IMR-90 (cell line): ENCODE data around the gene PDE8B.

Experiments
- CEBPB ChIP-seq: IDR thresholded peaks from 2 replicates; pipeline ENCODE4 v1.6.1; 2012; ENCODE audit warnings: low read depth, low read length, improper control_type of control experiment
- CHD1 ChIP-seq: IDR thresholded peaks from 2 replicates; pipeline ENCODE4 v1.6.1; 2012; ENCODE audit warnings: low read depth, low read length, improper control_type of control experiment
- ELK1 ChIP-seq: fragments of 150-350 bp; IDR thresholded peaks from 2 replicates; pipeline ENCODE4 v1.6.1; 2016; ENCODE audit warnings: low read depth, mild to moderate bottlenecking, low read length, moderate library complexity, borderline replicate concordance
- MAFK ChIP-seq: IDR thresholded peaks from 2 replicates; pipeline ENCODE4 v1.6.1; 2012; ENCODE audit warnings: low read depth, low read length, improper control_type of control experiment
- MAZ ChIP-seq: IDR thresholded peaks from 2 replicates; pipeline ENCODE4 v1.6.1; 2012; ENCODE audit warnings: low read depth, mild to moderate bottlenecking, low read length, improper control_type of control experiment, moderate library complexity, borderline replicate concordance
- MXI1 ChIP-seq: IDR thresholded peaks from 2 replicates; pipeline ENCODE4 v1.6.1; 2012; ENCODE audit warnings: low read depth, mild to moderate bottlenecking, low read length, moderate library complexity, borderline replicate concordance
- POLR2A ChIP-seq: IDR thresholded peaks from 2 replicates; pipeline ENCODE4 v1.6.1; 2012; ENCODE audit warnings: mild to moderate bottlenecking, low read depth, low read length
- RAD21 ChIP-seq: IDR thresholded peaks from 2 replicates; pipeline ENCODE4 v1.6.1; 2012; ENCODE audit warnings: low read length, improper control_type of control experiment
- RCOR1 ChIP-seq: IDR thresholded peaks from 2 replicates; pipeline ENCODE4 v1.6.1; 2012; ENCODE audit warnings: mild to moderate bottlenecking, low read length, improper control_type of control experiment; ENCODE audit not compliant: insufficient replicate concordance
- RFX5 ChIP-seq: IDR thresholded peaks from 2 replicates; pipeline ENCODE4 v1.8.0; 2012; ENCODE audit warnings: low read depth, mild to moderate bottlenecking, low read length, moderate library complexity
- SMC3 ChIP-seq: fragments of 150-350 bp; IDR thresholded peaks from 2 replicates; pipeline ENCODE4 v1.6.1; 2016; ENCODE audit warnings: low read depth, mild to moderate bottlenecking, antibody characterized with exemption, low read length, moderate library complexity
- TF ChIP-seq, protein P1 (sequence below): conservative IDR thresholded peaks from 2 replicates; pipeline ENCODE4 v1.5.1; 2012; ENCODE audit warnings: mild to moderate bottlenecking, low read depth, low read length, improper control_type of control experiment
- TF ChIP-seq, protein P2 (sequence below): fragments of 150-350 bp; IDR thresholded peaks from 2 replicates; pipeline ENCODE4 v1.6.1; 2017; ENCODE audit warnings: mild to moderate bottlenecking, antibody characterized with exemption, low read length, low read depth

DNA sequence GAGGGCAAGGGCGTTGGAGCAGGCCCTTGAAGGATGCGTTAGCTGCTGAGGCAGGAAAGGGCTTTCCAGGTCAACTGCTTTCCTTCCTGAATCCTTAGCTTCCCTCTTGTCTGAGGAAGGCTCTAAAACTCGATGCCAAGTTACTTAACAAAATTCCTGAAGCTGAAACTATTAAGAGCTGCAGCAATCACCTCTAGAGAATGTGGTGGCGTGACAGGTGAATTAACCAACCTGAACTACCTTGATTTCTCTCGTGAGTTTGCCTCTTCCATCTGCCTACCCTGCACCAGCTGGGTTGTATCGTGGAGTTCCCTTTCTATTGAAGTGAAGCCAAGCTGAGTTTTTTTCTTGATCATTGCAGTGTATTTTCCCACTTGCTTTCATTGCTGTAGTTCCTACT lies 96.1 kb downstream of the PDE8B start:
- TF ChIP-seq, protein P1, sequence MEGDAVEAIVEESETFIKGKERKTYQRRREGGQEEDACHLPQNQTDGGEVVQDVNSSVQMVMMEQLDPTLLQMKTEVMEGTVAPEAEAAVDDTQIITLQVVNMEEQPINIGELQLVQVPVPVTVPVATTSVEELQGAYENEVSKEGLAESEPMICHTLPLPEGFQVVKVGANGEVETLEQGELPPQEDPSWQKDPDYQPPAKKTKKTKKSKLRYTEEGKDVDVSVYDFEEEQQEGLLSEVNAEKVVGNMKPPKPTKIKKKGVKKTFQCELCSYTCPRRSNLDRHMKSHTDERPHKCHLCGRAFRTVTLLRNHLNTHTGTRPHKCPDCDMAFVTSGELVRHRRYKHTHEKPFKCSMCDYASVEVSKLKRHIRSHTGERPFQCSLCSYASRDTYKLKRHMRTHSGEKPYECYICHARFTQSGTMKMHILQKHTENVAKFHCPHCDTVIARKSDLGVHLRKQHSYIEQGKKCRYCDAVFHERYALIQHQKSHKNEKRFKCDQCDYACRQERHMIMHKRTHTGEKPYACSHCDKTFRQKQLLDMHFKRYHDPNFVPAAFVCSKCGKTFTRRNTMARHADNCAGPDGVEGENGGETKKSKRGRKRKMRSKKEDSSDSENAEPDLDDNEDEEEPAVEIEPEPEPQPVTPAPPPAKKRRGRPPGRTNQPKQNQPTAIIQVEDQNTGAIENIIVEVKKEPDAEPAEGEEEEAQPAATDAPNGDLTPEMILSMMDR, result no peak
- TF ChIP-seq POLR2A, result no peak
- TF ChIP-seq SMC3, result no peak
- TF ChIP-seq RCOR1, result no peak
- TF ChIP-seq CHD1, result no peak
- TF ChIP-seq RFX5, result no peak
- TF ChIP-seq MAZ, result no peak
- TF ChIP-seq MAFK, result no peak
- no peak for TF ChIP-seq MXI1
- TF ChIP-seq ELK1, result no peak
- TF ChIP-seq RAD21, result no peak
- TF ChIP-seq CEBPB, result no peak
- TF ChIP-seq, protein P2, sequence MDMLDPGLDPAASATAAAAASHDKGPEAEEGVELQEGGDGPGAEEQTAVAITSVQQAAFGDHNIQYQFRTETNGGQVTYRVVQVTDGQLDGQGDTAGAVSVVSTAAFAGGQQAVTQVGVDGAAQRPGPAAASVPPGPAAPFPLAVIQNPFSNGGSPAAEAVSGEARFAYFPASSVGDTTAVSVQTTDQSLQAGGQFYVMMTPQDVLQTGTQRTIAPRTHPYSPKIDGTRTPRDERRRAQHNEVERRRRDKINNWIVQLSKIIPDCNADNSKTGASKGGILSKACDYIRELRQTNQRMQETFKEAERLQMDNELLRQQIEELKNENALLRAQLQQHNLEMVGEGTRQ, result no peak
